Breast epithelium (tissue), 3 donors: Measurements from ENCODE around the gene FAM131A.

Experiments used
- POLR2A ChIP-seq: fragments of 450-650 bp; IDR thresholded peaks from one replicate; pipeline ENCODE4 v1.6.1; 2016; ENCODE audit warnings: antibody characterized with exemption, mild to moderate bottlenecking, moderate library complexity
- POLR2AphosphoS5 ChIP-seq, 3 donors: sonication (generic); formaldehyde crosslinking; IDR thresholded peaks; one replicate each; pipeline ENCODE4 v1.6.1; 2017; ENCODE audit warnings: antibody characterized with exemption in 3 of 3
- TF ChIP-seq, protein P1 (sequence below), 3 donors: fragments of 450-650 bp; IDR thresholded peaks; one replicate each; pipeline ENCODE4 v1.5.1; 2016 to 2017; ENCODE audit warnings: antibody characterized with exemption in 3 of 3, mild to moderate bottlenecking in 3 of 3, moderate library complexity in 3 of 3

DNA sequence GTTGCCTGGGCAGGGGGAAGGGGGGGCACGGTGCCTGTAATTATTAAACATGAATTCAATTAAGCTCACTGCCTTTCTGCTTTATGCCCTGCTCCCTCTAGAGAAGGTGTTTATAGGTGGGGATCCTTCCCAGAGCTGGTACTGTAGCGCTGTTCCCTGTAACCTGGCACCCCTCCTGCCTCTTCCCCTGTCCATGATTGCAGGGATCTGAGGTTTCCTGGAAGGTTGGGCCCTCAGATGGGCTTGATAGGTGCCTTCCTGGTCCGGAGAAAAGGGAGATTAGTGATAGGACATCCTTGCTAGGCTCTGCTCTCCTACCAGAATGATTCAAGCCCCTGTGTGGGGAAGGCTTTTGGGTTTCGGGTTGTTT lies 2.1 kb upstream of the FAM131A start:
- TF ChIP-seq, protein P1, sequence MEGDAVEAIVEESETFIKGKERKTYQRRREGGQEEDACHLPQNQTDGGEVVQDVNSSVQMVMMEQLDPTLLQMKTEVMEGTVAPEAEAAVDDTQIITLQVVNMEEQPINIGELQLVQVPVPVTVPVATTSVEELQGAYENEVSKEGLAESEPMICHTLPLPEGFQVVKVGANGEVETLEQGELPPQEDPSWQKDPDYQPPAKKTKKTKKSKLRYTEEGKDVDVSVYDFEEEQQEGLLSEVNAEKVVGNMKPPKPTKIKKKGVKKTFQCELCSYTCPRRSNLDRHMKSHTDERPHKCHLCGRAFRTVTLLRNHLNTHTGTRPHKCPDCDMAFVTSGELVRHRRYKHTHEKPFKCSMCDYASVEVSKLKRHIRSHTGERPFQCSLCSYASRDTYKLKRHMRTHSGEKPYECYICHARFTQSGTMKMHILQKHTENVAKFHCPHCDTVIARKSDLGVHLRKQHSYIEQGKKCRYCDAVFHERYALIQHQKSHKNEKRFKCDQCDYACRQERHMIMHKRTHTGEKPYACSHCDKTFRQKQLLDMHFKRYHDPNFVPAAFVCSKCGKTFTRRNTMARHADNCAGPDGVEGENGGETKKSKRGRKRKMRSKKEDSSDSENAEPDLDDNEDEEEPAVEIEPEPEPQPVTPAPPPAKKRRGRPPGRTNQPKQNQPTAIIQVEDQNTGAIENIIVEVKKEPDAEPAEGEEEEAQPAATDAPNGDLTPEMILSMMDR (IDR thresholded peaks at IDR 0.05), result no peak
- TF ChIP-seq POLR2A (no peak), POLR2AphosphoS5 (IDR thresholded peaks at IDR 0.05) (no peak)
